ENCODE results near the gene TBC1D23. TPM values are rescaled to one million over a fixed set of nuclear protein-coding genes. Genes with fewer than 3 reads are reported as not detected.

TBC1D23 gene
- total and polyA plus RNA-seq, 2 of the 13 experiments (the other 11 are each of a cell fraction or from before 2014, with no cell fraction given): 28.7 to 35.4 TPM

DNA sequence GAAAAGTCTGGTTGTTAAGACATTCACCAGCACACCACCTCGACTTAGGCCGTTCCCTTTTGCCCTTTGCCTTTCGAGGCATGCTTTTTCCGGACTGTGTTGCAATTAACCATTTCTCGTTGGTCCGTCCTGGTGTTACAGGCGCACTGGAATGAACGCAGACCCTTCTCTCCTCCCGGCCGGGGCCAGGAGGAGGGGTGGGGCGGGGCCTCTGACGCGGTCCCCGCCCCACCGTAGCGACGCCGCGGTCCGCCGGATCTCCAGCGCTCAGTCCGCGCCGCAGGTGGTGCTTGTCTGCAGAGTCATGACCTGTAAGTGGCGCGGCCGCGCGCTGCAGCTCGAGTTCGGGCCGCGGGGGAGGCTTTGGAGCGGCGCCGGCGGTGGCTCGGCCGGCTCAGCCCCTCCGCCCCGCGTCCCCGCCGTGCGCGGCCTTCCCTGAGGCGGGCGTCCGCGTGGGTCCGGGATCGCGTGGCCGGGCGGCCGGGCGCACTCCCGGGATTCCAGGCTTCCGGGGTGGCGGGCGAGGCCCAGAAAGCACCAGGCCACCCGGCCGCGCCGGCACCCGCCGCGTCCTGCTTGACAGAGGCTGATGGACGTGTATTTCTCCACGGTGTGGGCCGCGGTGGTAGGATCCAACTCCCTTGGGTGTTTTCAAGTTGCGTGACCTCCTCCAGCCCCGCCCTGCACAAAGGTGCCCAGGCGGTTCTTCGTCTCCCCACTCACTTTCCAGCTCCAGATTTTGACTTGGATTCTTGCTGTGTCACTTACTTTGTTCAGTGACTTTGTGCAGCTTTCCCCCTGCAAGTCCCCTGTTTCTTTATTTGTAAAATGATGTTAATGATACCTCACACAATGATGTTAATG, 73.9 kb downstream of the TBC1D23 start, which contains the start of gene NIT2 (continued):
- no peak for TF ChIP-seq ZNF17 (CRISPR knock-in tag; IDR thresholded peaks at IDR 0.05)
- TF ChIP-seq POLR2G (IDR thresholded peaks at IDR 0.05; ENCODE audit: low read depth, low read length): peak; percentile 87
- TF ChIP-seq SSRP1 (CRISPR knock-in tag; IDR thresholded peaks at IDR 0.05): 0 out of 2 replicates have a peak, but pooled peaks have one; percentile 56
- no peak for TF ChIP-seq ZNF44 (CRISPR knock-in tag; IDR thresholded peaks at IDR 0.05)
- peak; percentile 69; the same call in 1 of the 2 replicates for TF ChIP-seq IRX3 (CRISPR knock-in tag; IDR thresholded peaks at IDR 0.05; ENCODE audit: borderline replicate concordance, low read depth)
- TF ChIP-seq JUN (CRISPR knock-in tag; IDR thresholded peaks at IDR 0.05): no peak
- peak; percentile 38; the same call in 1 of the 2 replicates for TF ChIP-seq ZNF446 (CRISPR knock-in tag; IDR thresholded peaks at IDR 0.05)
- TF ChIP-seq, protein P1, sequence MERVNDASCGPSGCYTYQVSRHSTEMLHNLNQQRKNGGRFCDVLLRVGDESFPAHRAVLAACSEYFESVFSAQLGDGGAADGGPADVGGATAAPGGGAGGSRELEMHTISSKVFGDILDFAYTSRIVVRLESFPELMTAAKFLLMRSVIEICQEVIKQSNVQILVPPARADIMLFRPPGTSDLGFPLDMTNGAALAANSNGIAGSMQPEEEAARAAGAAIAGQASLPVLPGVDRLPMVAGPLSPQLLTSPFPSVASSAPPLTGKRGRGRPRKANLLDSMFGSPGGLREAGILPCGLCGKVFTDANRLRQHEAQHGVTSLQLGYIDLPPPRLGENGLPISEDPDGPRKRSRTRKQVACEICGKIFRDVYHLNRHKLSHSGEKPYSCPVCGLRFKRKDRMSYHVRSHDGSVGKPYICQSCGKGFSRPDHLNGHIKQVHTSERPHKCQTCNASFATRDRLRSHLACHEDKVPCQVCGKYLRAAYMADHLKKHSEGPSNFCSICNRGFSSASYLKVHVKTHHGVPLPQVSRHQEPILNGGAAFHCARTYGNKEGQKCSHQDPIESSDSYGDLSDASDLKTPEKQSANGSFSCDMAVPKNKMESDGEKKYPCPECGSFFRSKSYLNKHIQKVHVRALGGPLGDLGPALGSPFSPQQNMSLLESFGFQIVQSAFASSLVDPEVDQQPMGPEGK (CRISPR knock-in tag; IDR thresholded peaks at IDR 0.05): peak; percentile 6
- TF ChIP-seq ZNF496 (CRISPR knock-in tag; IDR thresholded peaks at IDR 0.05; ENCODE audit: insufficient replicate concordance): no peak
- TF ChIP-seq ZKSCAN5 (CRISPR knock-in tag; IDR thresholded peaks at IDR 0.05): no peak
- TF ChIP-seq ARHGAP35 (CRISPR knock-in tag; IDR thresholded peaks at IDR 0.05; ENCODE audit: borderline replicate concordance): no peak
- 0 out of 2 replicates have a peak, but pooled peaks have one; percentile 54 for TF ChIP-seq PITX1 (CRISPR knock-in tag; IDR thresholded peaks at IDR 0.05)
- TF ChIP-seq, protein P2, sequence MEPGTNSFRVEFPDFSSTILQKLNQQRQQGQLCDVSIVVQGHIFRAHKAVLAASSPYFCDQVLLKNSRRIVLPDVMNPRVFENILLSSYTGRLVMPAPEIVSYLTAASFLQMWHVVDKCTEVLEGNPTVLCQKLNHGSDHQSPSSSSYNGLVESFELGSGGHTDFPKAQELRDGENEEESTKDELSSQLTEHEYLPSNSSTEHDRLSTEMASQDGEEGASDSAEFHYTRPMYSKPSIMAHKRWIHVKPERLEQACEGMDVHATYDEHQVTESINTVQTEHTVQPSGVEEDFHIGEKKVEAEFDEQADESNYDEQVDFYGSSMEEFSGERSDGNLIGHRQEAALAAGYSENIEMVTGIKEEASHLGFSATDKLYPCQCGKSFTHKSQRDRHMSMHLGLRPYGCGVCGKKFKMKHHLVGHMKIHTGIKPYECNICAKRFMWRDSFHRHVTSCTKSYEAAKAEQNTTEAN (CRISPR knock-in tag; conservative IDR thresholded peaks at IDR 0.05): 0 out of 2 replicates have a peak, but pooled peaks have one; percentile 25
- peak; percentile 49; the same call in 1 of the 2 replicates for TF ChIP-seq ZNF788 (CRISPR knock-in tag; IDR thresholded peaks at IDR 0.05; ENCODE audit: borderline replicate concordance)
- TF ChIP-seq, protein P3, sequence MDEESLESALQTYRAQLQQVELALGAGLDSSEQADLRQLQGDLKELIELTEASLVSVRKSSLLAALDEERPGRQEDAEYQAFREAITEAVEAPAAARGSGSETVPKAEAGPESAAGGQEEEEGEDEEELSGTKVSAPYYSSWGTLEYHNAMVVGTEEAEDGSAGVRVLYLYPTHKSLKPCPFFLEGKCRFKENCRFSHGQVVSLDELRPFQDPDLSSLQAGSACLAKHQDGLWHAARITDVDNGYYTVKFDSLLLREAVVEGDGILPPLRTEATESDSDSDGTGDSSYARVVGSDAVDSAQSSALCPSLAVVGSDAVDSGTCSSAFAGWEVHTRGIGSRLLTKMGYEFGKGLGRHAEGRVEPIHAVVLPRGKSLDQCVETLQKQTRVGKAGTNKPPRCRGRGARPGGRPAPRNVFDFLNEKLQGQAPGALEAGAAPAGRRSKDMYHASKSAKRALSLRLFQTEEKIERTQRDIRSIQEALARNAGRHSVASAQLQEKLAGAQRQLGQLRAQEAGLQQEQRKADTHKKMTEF (CRISPR knock-in tag; IDR thresholded peaks at IDR 0.05): peak; percentile 84; the same call in 1 of the 2 replicates
- TF ChIP-seq PHB2 (IDR thresholded peaks at IDR 0.05; ENCODE audit: partially characterized antibody): no peak
- no peak for TF ChIP-seq MLXIP (CRISPR knock-in tag; IDR thresholded peaks at IDR 0.05; ENCODE audit: borderline replicate concordance)
- peak; percentile 38; the same call in 1 of the 2 replicates for TF ChIP-seq ZSCAN22 (CRISPR knock-in tag; IDR thresholded peaks at IDR 0.05)
- no peak for TF ChIP-seq ZBTB7A (CRISPR knock-in tag; IDR thresholded peaks at IDR 0.05)
- peak; percentile 54; the same call in 1 of the 2 replicates for TF ChIP-seq KAT7 (CRISPR knock-in tag; IDR thresholded peaks at IDR 0.05; ENCODE audit: borderline replicate concordance)
- TF ChIP-seq ZNF883 (CRISPR knock-in tag; IDR thresholded peaks at IDR 0.05; ENCODE audit: not compliant biosample characterization): no peak
- TF ChIP-seq HMG20A (CRISPR knock-in tag; IDR thresholded peaks at IDR 0.05; ENCODE audit: borderline replicate concordance): no peak

All from HepG2 (cell line).